ENCODE data around the gene RYR3. TPM values are rescaled to one million over a fixed set of nuclear protein-coding genes. Genes with fewer than 3 reads are reported as not detected.

Gene RYR3
- total RNA-seq, 1 donor from 2014 or later, result 2.2 TPM

- Mint-ChIP-seq H3K9me3 (no peaks in the 10 kb centered on the region), H3K4me3 (no peak overlapping the region), H3K4me1 (ENCODE audit: unreplicated experiment) (peaks cover 7% of the 10 kb centered on the region), H3K36me3 (no peaks in the 10 kb centered on the region), H3K27ac (no peak overlapping the region), H3K27me3 (peaks cover 20% of the 10 kb centered on the region)
- TF ChIP-seq CTCF (conservative IDR thresholded peaks at IDR 0.05), result no peak
- no peak for DNase-seq (ENCODE audit: extremely low spot score, unreplicated experiment)
Measured at GRCh38 chr15:33693166-33693800, 382.5 kb downstream of the RYR3 start.

GRCh38 chr15:33698126-33698525 lies 387.4 kb downstream of the RYR3 start:
- no peak overlapping the region for H3K27ac Mint-ChIP-seq
- DNase-seq (ENCODE audit: extremely low spot score, unreplicated experiment), result no peak
- H3K9me3 Mint-ChIP-seq, result no peaks in the 10 kb centered on the region

GRCh38 chr15:33699145-33699544 lies 388.4 kb downstream of the RYR3 start:
- Mint-ChIP-seq H3K4me1 (ENCODE audit: unreplicated experiment) (peaks cover 13% of the 10 kb centered on the region), H3K27ac (no peak overlapping the region), H3K27me3 (peaks cover 30% of the 10 kb centered on the region), H3K9me3 (no peaks in the 10 kb centered on the region), H3K36me3 (no peaks in the 10 kb centered on the region), H3K4me3 (no peak overlapping the region)
- no peak for TF ChIP-seq CTCF (conservative IDR thresholded peaks at IDR 0.05)
- DNase-seq (ENCODE audit: extremely low spot score, unreplicated experiment), result no peak

More at GRCh38 chr15:33698126-33698525, 387.4 kb downstream of the RYR3 start:
- TF ChIP-seq CTCF (conservative IDR thresholded peaks at IDR 0.05), result no peak
- no peak overlapping the region for H3K4me3 Mint-ChIP-seq
- peaks cover 20% of the 10 kb centered on the region for H3K4me1 Mint-ChIP-seq (ENCODE audit: unreplicated experiment)
- no peaks in the 10 kb centered on the region for H3K36me3 Mint-ChIP-seq
- H3K27me3 Mint-ChIP-seq, result peaks cover 32% of the 10 kb centered on the region

- Mint-ChIP-seq H3K27me3 (peaks cover 32% of the 10 kb centered on the region), H3K27ac (no peak overlapping the region), H3K4me1 (ENCODE audit: unreplicated experiment) (peaks cover 13% of the 10 kb centered on the region), H3K9me3 (no peaks in the 10 kb centered on the region), H3K36me3 (no peaks in the 10 kb centered on the region), H3K4me3 (no peak overlapping the region)
- TF ChIP-seq CTCF (conservative IDR thresholded peaks at IDR 0.05), result peak; percentile 55
- DNase-seq (ENCODE audit: extremely low spot score, unreplicated experiment), result no peak
Measured at GRCh38 chr15:33699691-33700447, 389.1 kb downstream of the RYR3 start.

- DNase-seq (ENCODE audit: extremely low spot score, unreplicated experiment), result peak; percentile 78
- Mint-ChIP-seq H3K27me3 (peaks cover 27% of the 10 kb centered on the region), H3K27ac (peak overlapping the region; percentile 22), H3K4me3 (no peak overlapping the region), H3K36me3 (no peaks in the 10 kb centered on the region), H3K4me1 (ENCODE audit: unreplicated experiment) (peaks cover 15% of the 10 kb centered on the region), H3K9me3 (no peaks in the 10 kb centered on the region)
- TF ChIP-seq CTCF (conservative IDR thresholded peaks at IDR 0.05), result peak; percentile 95
Measured at GRCh38 chr15:33700695-33701303, 390.0 kb downstream of the RYR3 start.

All from type B pancreatic cell (in vitro differentiated cells).